ENCODE data around the gene TMEM255B.

Gene TMEM255B

DNA sequence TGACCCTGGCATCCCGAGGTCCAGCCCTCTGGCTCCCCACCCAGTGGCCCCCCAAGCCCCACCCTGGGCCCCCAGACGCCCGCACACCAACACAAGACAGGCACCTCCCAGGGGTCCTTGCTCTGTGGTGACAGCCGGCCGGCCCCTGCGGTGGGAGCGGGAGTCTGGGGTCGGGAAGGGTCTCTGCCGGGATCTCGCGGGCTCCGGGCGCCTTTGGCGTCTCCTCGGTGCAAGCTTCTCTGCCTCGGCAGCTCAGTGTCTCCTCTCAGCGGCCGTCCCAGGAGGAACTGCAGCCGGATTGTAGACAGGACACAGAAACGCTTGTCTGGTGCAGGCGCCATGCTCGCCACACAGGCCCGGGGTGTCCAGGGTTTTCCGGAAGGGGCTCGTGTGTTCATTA is 43.7 kb downstream of the TMEM255B start:
- H3K4me3 ChIP-seq (ENCODE audit: low read depth, low read length), result no peak overlapping the region
- TF ChIP-seq CTCF (IDR thresholded peaks at IDR 0.05; ENCODE audit: borderline replicate concordance, insufficient read depth, low read depth, low read length), result no peak

GRCh38 chr13:113803409-113804016 is 44.5 kb downstream of the TMEM255B start:
- H3K4me3 ChIP-seq (ENCODE audit: low read depth, low read length), result no peak overlapping the region
- TF ChIP-seq CTCF (IDR thresholded peaks at IDR 0.05; ENCODE audit: borderline replicate concordance, insufficient read depth, low read depth, low read length), result no peak

GRCh38 chr13:113804017-113804702 is 45.1 kb downstream of the TMEM255B start:
- H3K4me3 ChIP-seq (ENCODE audit: low read depth, low read length), result no peak overlapping the region
- no peak for TF ChIP-seq CTCF (IDR thresholded peaks at IDR 0.05; ENCODE audit: borderline replicate concordance, insufficient read depth, low read depth, low read length)

DNA sequence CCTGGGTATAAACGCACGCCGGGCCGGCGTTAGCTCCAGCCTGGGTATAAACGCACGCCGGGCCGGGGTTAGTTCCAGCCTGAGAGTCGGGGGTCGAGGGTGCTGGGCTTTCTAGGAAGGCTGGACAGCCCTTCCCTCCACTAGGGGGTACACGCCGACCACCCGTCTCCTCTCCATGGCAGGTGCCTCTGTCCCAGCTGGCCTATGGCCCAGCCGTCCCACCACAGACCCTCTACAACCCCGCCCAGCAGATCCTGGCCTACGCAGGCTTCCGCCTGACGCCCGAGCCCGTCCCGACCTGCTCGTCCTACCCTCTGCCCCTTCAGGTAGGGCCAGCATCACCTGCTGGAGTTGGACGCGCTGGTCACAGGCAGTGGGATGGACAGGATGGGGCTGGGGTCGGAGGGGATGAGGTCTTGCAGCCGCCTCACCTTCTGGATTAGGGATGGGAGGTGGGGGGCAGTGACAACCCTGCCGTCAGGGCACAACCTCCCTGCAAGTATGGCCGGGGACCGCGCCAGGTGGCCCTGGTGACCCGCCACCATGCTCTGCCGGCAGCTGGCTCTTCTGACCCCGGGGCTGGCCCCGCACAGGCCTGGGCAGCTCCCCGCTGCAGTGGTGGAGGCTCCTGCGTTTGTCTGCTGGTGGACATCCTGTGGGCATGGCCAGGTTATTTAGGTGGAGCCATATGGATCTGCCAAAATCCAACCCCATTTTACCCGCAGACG is 45.8 kb downstream of the TMEM255B start:
- TF ChIP-seq CTCF (IDR thresholded peaks at IDR 0.05; ENCODE audit: borderline replicate concordance, insufficient read depth, low read depth, low read length), result no peak

GRCh38 chr13:113805431-113806103 is 46.5 kb downstream of the TMEM255B start:
- H3K4me3 ChIP-seq (ENCODE audit: low read depth, low read length), result no peak overlapping the region
- no peak for TF ChIP-seq CTCF (IDR thresholded peaks at IDR 0.05; ENCODE audit: borderline replicate concordance, insufficient read depth, low read depth, low read length)

More for the DNA sequence above, 45.8 kb downstream of the TMEM255B start:
- H3K4me3 ChIP-seq (ENCODE audit: low read depth, low read length), result no peak overlapping the region

GRCh38 chr13:113806104-113806471 is 47.1 kb downstream of the TMEM255B start:
- no peak overlapping the region for H3K4me3 ChIP-seq (ENCODE audit: low read depth, low read length)
- no peak for TF ChIP-seq CTCF (IDR thresholded peaks at IDR 0.05; ENCODE audit: borderline replicate concordance, insufficient read depth, low read depth, low read length)
